VCaP (cell line): ENCODE data around the gene CACNA2D2.

Experiments used
- H3K27ac ChIP-seq: fragments of 450-650 bp; 2 replicates; pipeline ENCODE4 v1.5.1; 2017
- TF ChIP-seq, protein P1 (sequence below): fragments of 450-650 bp; conservative IDR thresholded peaks from 2 replicates; pipeline ENCODE4 v1.5.1; 2017; ENCODE audit warnings: mild to moderate bottlenecking, moderate library complexity

CACNA2D2 gene

GRCh38 chr3:50356553-50356952, 146.9 kb downstream of the CACNA2D2 start:
- peak overlapping the region; percentile 94; the same call in 1 of the 2 replicates for H3K27ac ChIP-seq

DNA sequence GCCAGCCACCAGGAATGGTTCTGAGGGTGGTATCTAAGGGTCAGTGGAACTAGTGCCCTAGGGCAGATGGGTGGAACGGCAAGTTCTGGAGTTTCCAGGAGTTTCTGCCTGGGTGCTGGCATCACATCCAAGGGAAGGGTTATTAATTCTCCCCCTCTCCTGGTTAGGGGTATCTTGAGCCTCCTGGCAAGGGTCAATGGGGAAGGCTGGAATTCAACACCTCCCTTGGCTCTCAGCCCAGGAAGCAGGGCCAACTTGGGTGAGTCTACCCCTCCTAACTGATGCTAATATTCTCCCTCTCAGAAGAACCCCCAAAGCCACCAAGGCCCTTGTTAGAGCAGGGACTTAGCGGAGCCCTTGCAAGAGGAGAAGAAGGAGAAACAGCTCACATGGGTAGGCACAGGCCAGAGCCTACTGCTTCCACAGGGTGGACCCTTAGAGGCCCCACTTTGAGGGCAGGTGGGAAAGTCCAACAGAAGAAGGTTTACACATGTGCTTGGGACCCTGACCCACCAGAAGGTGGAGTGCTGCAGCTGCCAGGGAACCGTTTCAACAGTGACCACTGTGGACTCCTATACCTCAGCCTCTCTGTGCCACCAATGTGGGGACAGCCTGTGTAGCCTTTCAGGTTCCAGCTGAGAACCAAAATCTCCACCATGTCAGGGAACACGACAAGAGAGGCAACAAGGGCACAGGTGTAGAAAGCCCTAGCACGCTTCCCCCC, 147.4 kb downstream of the CACNA2D2 start:
- TF ChIP-seq, protein P1, sequence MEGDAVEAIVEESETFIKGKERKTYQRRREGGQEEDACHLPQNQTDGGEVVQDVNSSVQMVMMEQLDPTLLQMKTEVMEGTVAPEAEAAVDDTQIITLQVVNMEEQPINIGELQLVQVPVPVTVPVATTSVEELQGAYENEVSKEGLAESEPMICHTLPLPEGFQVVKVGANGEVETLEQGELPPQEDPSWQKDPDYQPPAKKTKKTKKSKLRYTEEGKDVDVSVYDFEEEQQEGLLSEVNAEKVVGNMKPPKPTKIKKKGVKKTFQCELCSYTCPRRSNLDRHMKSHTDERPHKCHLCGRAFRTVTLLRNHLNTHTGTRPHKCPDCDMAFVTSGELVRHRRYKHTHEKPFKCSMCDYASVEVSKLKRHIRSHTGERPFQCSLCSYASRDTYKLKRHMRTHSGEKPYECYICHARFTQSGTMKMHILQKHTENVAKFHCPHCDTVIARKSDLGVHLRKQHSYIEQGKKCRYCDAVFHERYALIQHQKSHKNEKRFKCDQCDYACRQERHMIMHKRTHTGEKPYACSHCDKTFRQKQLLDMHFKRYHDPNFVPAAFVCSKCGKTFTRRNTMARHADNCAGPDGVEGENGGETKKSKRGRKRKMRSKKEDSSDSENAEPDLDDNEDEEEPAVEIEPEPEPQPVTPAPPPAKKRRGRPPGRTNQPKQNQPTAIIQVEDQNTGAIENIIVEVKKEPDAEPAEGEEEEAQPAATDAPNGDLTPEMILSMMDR, result 0 out of 2 replicates have a peak, but pooled peaks have one; percentile 10
- H3K27ac ChIP-seq, result peak overlapping the region; percentile 94; the same call in 1 of the 2 replicates

More at GRCh38 chr3:50356553-50356952, 146.9 kb downstream of the CACNA2D2 start:
- TF ChIP-seq, protein P1, result 0 out of 2 replicates have a peak, but pooled peaks have one; percentile 2

DNA sequence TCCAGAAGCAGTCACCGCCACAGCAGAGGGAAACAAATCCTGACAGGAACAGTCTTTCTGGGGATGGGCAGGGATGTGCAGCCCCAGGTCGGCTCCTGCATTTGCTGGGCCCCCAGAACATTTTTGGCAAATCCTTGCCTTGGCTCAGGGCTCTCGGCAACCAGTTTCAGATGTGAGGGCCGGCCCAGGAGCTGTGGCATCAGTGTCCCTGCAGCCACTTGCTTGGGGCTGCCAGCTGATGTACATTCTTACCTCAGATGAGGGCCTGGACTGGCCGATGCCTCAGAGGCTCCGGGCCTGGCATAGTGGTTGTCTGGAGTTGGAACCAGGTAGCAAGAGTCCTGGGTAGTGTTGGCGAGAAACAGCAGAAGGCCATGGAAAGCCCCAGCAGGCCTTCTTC, 148.6 kb downstream of the CACNA2D2 start:
- no peak overlapping the region; the same call in 1 of the 2 replicates for H3K27ac ChIP-seq

GRCh38 chr3:50354186-50354764, 149.2 kb downstream of the CACNA2D2 start:
- peak overlapping the region; percentile 91; the same call in 1 of the 2 replicates for H3K27ac ChIP-seq
- TF ChIP-seq, protein P1, result no peak

More for the DNA sequence above, 148.6 kb downstream of the CACNA2D2 start:
- TF ChIP-seq, protein P1, result no peak

DNA sequence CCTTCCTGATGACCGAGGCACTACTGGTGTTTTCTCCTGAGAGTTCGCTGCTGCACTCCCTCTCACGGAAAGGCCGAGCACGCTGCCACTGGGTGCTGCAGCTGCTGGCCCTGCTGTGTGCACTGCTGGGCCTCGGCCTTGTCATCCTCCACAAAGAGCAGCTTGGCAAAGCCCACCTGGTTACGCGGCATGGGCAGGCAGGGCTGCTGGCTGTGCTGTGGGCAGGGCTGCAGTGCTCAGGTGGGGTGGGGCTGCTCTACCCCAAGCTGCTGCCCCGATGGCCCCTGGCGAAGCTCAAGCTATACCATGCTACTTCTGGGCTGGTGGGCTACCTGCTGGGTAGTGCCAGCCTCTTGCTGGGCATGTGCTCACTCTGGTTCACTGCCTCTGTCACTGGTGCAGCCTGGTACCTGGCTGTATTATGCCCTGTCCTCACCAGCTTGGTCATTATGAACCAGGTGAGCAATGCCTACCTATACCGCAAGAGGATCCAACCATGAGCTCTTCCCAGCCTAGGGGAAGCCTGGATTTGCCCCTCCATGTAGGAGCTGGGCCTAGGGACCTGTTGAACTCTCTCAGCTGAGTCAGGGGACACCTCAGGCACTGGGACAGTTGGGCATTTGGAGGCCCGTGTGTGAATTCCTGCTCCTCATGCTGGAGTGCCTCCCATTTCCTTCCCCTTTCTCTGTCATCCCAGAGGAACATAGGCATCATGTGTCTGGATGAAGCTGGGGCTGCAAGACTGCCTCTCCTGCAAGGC, 150.0 kb downstream of the CACNA2D2 start:
- TF ChIP-seq, protein P1, result no peak
- H3K27ac ChIP-seq, result peak overlapping the region; percentile 91; the same call in 1 of the 2 replicates

- TF ChIP-seq, protein P1, result peak; percentile 54
- peak overlapping the region; percentile 91 for H3K27ac ChIP-seq
These were observed 150.7 kb downstream of the CACNA2D2 start for GRCh38 chr3:50352781-50353180.

DNA sequence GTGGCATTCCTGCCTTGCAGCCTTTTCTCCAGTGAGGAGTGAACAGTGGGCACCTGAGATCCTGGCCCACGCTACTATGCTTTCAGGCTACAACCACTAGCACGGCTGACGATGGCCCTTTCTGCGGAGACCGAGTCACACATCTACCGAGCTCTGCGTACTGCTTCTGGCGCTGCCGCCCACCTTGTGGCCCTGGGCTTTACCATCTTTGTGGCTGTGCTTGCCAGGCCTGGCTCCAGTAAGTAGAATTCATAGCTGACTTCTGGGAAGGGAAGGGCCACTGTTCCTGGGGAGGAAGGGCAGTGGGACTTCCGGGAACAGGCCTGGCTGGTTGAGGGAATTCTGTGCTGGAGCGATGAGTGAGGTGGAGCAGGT, 152.1 kb downstream of the CACNA2D2 start:
- peak overlapping the region; percentile 91 for H3K27ac ChIP-seq
- TF ChIP-seq, protein P1, result no peak
